ENCODE results near the gene MYL10.

- TF ChIP-seq CTCF (IDR thresholded peaks at IDR 0.05) (no peak), POLR2A (IDR thresholded peaks at IDR 0.05) (no peak)
Observed at GRCh38 chr7:101657171-101657570, 28.1 kb upstream of the MYL10 start.

All from transverse colon (tissue), 3 donors.